HepG2 (cell line): ENCODE data around the gene CACNA2D3. TPM values are rescaled to one million over a fixed set of nuclear protein-coding genes. Genes with fewer than 3 reads are reported as not detected.

ENCODE experiments used
- ATAC-seq: fragments of 200-7000 bp; cut with Tn5 transposase; 3 replicates; pipeline ENCODE4 v1.9.1; 2020; ENCODE audit warnings: mild to moderate bottlenecking, moderate library complexity
- BruUV-seq: library from RNA; stranded (reverse); fragments of 400-500 nt; replicated peaks from 2 replicates; lab custom pipeline; 2021; lab: Mats Ljungman, UMichigan
- CTCF ChIA-PET: fragments of 300-600 bp; formaldehyde crosslinking; extraction: SDS; loops from one replicate; lab custom pipeline; 2021; ENCODE audit warnings: low total read pairs, inconsistent platforms, low intra/inter-chr PET ratio; lab: Yijun Ruan, JAX
- POLR2A ChIA-PET: fragments of 350-600 bp; sonication (Branson Sonifier 250); formaldehyde crosslinking; loops from one replicate; lab custom pipeline; 2020; ENCODE audit warnings: antibody characterized with exemption, inconsistent platforms; lab: Yijun Ruan, JAX
- DNase-seq: peaks from one replicate; pipeline ENCODE4 v3.0.0-alpha.2; 2015; ENCODE audit warnings: low spot score
- FAIRE-seq: peaks from 3 replicates; lab custom pipeline; 2011; peaks lifted over from hg19 to GRCh38; lab: Jason Lieb, UNC
- H2AFZ ChIP-seq: one replicate; pipeline ENCODE4 v1.6.1; 2011; ENCODE audit warnings: low read length, inconsistent platforms
- H3K27ac ChIP-seq: fragments of 300-600 bp; 3 replicates; pipeline ENCODE4 v1.8.0; 2011; ENCODE audit warnings: mixed run types, mild to moderate bottlenecking, mixed read lengths, low read length, inconsistent platforms; ENCODE audit not compliant: insufficient read depth; ENCODE audit errors: extremely low read length
- H3K27me3 ChIP-seq, 2 experiments: fragments of 200-600 bp in 1 of 2; 2 replicates in 1 of 2; 3 replicates in 1 of 2; pipeline versions ENCODE4 v1.6.0 to v1.8.0; 2011; ENCODE audit warnings: low read length in 2 of 2, mild to moderate bottlenecking in 2 of 2, moderate library complexity in 2 of 2, inconsistent platforms in 1 of 2; ENCODE audit not compliant: insufficient read depth in 2 of 2, control insufficient read depth in 1 of 2
- H3K36me3 ChIP-seq, 2 experiments: fragments of 200-600 bp in 1 of 2; replicated peaks in 1 of 2; 2 replicates in 1 of 2; 3 replicates in 1 of 2; pipeline versions ENCODE4 v1.5.1 to v1.8.0; 2011; ENCODE audit warnings: low read length in 2 of 2, inconsistent platforms in 1 of 2; ENCODE audit not compliant: insufficient read depth in 2 of 2, control insufficient read depth in 1 of 2
- H3K4me1 ChIP-seq: 2 replicates; pipeline ENCODE4 v1.5.1; 2012; ENCODE audit warnings: low read length, inconsistent platforms; ENCODE audit not compliant: insufficient read depth
- H3K4me2 ChIP-seq: 2 replicates; pipeline ENCODE4 v1.6.0; 2011; ENCODE audit warnings: low read depth, low read length, inconsistent platforms
- H3K4me3 ChIP-seq, 3 experiments: fragments of 200-600 bp in 1 of 3; sonication (generic), shearing (Covaris generic) in 1 of 3; replicated peaks in 1 of 3; 2 replicates each; pipeline ENCODE4 v1.5.1; 2011 to 2016; ENCODE audit warnings: low read length in 3 of 3, inconsistent platforms in 2 of 3, low read depth in 2 of 3, mild to moderate bottlenecking in 2 of 3, control low read depth in 1 of 3, mixed read lengths in 1 of 3; ENCODE audit not compliant: insufficient read depth in 1 of 3
- H3K79me2 ChIP-seq: one replicate; pipeline ENCODE4 v1.6.1; 2011; ENCODE audit warnings: low read length, inconsistent platforms; ENCODE audit not compliant: insufficient read depth
- H3K9ac ChIP-seq: 2 replicates; pipeline ENCODE4 v1.6.0; 2011; ENCODE audit warnings: mild to moderate bottlenecking, low read depth, low read length, inconsistent platforms; ENCODE audit not compliant: insufficient read depth
- H3K9me3 ChIP-seq: 2 replicates; pipeline ENCODE4 v1.5.1; 2012; ENCODE audit warnings: mild to moderate bottlenecking, low read length
- H4K20me1 ChIP-seq: 2 replicates; pipeline ENCODE4 v1.6.0; 2011; ENCODE audit warnings: inconsistent platforms, mild to moderate bottlenecking, low read length, moderate library complexity; ENCODE audit not compliant: insufficient read depth
- CBX5 ChIP-seq: sonication (generic); formaldehyde crosslinking; IDR thresholded peaks from 2 replicates; pipeline ENCODE4 v1.4.0; 2020; ENCODE audit warnings: missing genetic modification reagents, borderline replicate concordance
- CC2D1A ChIP-seq: sonication (generic); formaldehyde crosslinking; IDR thresholded peaks from 2 replicates; pipeline ENCODE4 v1.8.1; 2023; ENCODE audit warnings: mild to moderate bottlenecking, missing genetic modification reagents
- EEA1 ChIP-seq: sonication (generic); formaldehyde crosslinking; IDR thresholded peaks from 2 replicates; pipeline ENCODE4 v1.5.1; 2020; ENCODE audit warnings: mild to moderate bottlenecking, missing genetic modification reagents, borderline replicate concordance
- FOSL2 ChIP-seq: sonication (generic); formaldehyde crosslinking; IDR thresholded peaks from 2 replicates; pipeline ENCODE4 v1.4.0; 2020; ENCODE audit warnings: missing genetic modification reagents
- GTF3A ChIP-seq: sonication (generic); formaldehyde crosslinking; conservative IDR thresholded peaks from 2 replicates; pipeline ENCODE4 v1.4.0; 2020; ENCODE audit warnings: mild to moderate bottlenecking, missing genetic modification reagents
- HIC2 ChIP-seq: sonication (generic); formaldehyde crosslinking; IDR thresholded peaks from 2 replicates; pipeline ENCODE4 v1.9.0; 2022; ENCODE audit warnings: low read depth, missing genetic modification reagents
- HOXA5 ChIP-seq: sonication (generic); formaldehyde crosslinking; IDR thresholded peaks from 2 replicates; pipeline ENCODE4 v1.4.0; 2020; ENCODE audit warnings: missing genetic modification reagents
- KDM1A ChIP-seq: IDR thresholded peaks from 2 replicates; pipeline ENCODE4 v1.6.1; 2016; ENCODE audit warnings: missing compliant biosample characterization
- KLF13 ChIP-seq: sonication (generic); formaldehyde crosslinking; IDR thresholded peaks from 2 replicates; pipeline ENCODE4 v1.4.0; 2020; ENCODE audit warnings: mild to moderate bottlenecking, missing genetic modification reagents
- PPARG ChIP-seq: conservative IDR thresholded peaks from 2 replicates; pipeline ENCODE4 v1.6.1; 2016; ENCODE audit warnings: missing biosample characterization, missing genetic modification reagents
- SCMH1 ChIP-seq: sonication (generic); formaldehyde crosslinking; IDR thresholded peaks from 2 replicates; pipeline ENCODE4 v1.9.0; 2021; ENCODE audit warnings: missing genetic modification reagents, mild to moderate bottlenecking, borderline replicate concordance
- SP1 ChIP-seq, 2 experiments: fragments of 450-650 bp in 1 of 2; sonication (generic) in 1 of 2; formaldehyde crosslinking in 1 of 2; IDR thresholded peaks; 2 replicates each; pipeline versions ENCODE4 v1.4.0 to v1.6.1; 2016 to 2020; ENCODE audit warnings: missing genetic modification reagents in 1 of 2
- THAP7 ChIP-seq: sonication (generic); formaldehyde crosslinking; IDR thresholded peaks from 2 replicates; pipeline ENCODE4 v1.8.1; 2023; ENCODE audit warnings: mild to moderate bottlenecking, missing genetic modification reagents
- ZNF264 ChIP-seq: sonication (generic); formaldehyde crosslinking; IDR thresholded peaks from 2 replicates; pipeline ENCODE4 v1.4.0; 2020; ENCODE audit warnings: missing genetic modification reagents
- ZNF280B ChIP-seq: sonication (generic); formaldehyde crosslinking; IDR thresholded peaks from 2 replicates; pipeline ENCODE4 v1.5.0; 2020; ENCODE audit warnings: missing genetic modification reagents, mild to moderate bottlenecking, borderline replicate concordance
- ZNF607 ChIP-seq: sonication (generic); formaldehyde crosslinking; IDR thresholded peaks from 2 replicates; pipeline ENCODE4 v1.5.1; 2020; ENCODE audit warnings: missing genetic modification reagents, mild to moderate bottlenecking, borderline replicate concordance
- WGBS: methylation state at CpG from one replicate; pipeline ENCODE4 v1.1.6; 2017; ENCODE audit warnings: low lambda C conversion rate; 5-methylcytosine and 5-hydroxymethylcytosine counted together
- in situ Hi-C: cut with HindIII; loops from 2 replicates; pipeline ENCODE4 v1.10.0; 2017; ENCODE audit warnings: low pct_unique_long_range_greater_than_20kb; ENCODE audit not compliant: extremely low pct_ligation_motif_present
- intact Hi-C: fragments of 100-400 bp; cut with micrococcal nuclease; formaldehyde crosslinking; loops from one replicate; pipeline ENCODE4 v1.10.0; 2022; ENCODE audit not compliant: unreplicated experiment
- polyA plus RNA-seq, 8 experiments: library from polyadenylated mRNA; depleted of rRNA in 3 of 8; stranded (reverse) in 7 of 8; unstranded in 1 of 8; fragments of >200 nt; fragmentation: Illumina TruSeq in 4 of 8; extraction: Trizol in 4 of 8; gene quantifications; 2 replicates each; pipeline versions ENCODE4 v1.2.1 to v1.2.3, GENCODE V29; 2011 to 2016; ENCODE audit warnings: low read depth in 4 of 8, missing spikeins in 1 of 8, mixed read lengths in 1 of 8; ENCODE audit not compliant: insufficient read depth in 1 of 8
- total RNA-seq, 5 experiments: library from RNA; depleted of rRNA; stranded (reverse); fragments of >200 nt; fragmentation: Illumina TruSeq; extraction: Trizol; gene quantifications; 2 replicates each; pipeline ENCODE4 v1.2.3, GENCODE V29; 2016; ENCODE audit warnings: low read depth in 1 of 5

CACNA2D3 gene
- total and polyA plus RNA-seq, 2 of the 13 experiments (the other 11 are each of a cell fraction or from before 2014, with no cell fraction given), result not detected

GRCh38 chr3:54960701-54961100 is 838.3 kb downstream of the CACNA2D3 start:
- DNase-seq (no peak), ATAC-seq (no peak), FAIRE-seq (no peak)
- ChIA-PET CTCF (no interaction called here), POLR2A (no interaction called here)
- no peaks in the 10 kb centered on the region for H4K20me1 ChIP-seq
- peaks cover 0 to 1% of the 10 kb centered on the region in 2 experiments; a peak in 1 of 5 replicates for H3K27me3 ChIP-seq
- H3K36me3 ChIP-seq, result no peaks in the 10 kb centered on the region
- H3K9ac ChIP-seq, result no peak overlapping the region
- H2AFZ ChIP-seq, result no peak overlapping the region
- H3K4me2 ChIP-seq, result no peak overlapping the region
- no peaks in the 10 kb centered on the region for H3K79me2 ChIP-seq
- intact Hi-C loops (no loop called here), in situ Hi-C loops (no loop called here)
- BruUV-seq, result no TSS peak
- WGBS, result 1% methylated on average over 4 of the region's 4 CpGs
- H3K27ac ChIP-seq, result no peak overlapping the region
- no peaks in the 10 kb centered on the region for H3K9me3 ChIP-seq
- H3K4me3 ChIP-seq, result no peak overlapping the region
- TF ChIP-seq CBX5 (CRISPR knock-in tag) (no peak), FOSL2 (CRISPR knock-in tag) (no peak), SP1 (IDR thresholded peaks at IDR 0.05) (no peak), SP1 (CRISPR knock-in tag; IDR thresholded peaks at IDR 0.05) (no peak), KLF13 (CRISPR knock-in tag) (no peak), SCMH1 (CRISPR knock-in tag) (no peak), PPARG (CRISPR knock-in tag) (no peak), EEA1 (no peak), CC2D1A (CRISPR knock-in tag) (no peak), HOXA5 (CRISPR knock-in tag) (no peak), KDM1A (CRISPR knock-in tag) (no peak), GTF3A (CRISPR knock-in tag) (no peak), THAP7 (CRISPR knock-in tag) (no peak), ZNF264 (CRISPR knock-in tag) (no peak), ZNF607 (no peak), HIC2 (CRISPR knock-in tag) (no peak), ZNF280B (CRISPR knock-in tag) (no peak)
- H3K4me1 ChIP-seq, result no peaks in the 10 kb centered on the region
